B cell (primary cell): ENCODE data around the gene ZNF329. TPM values are rescaled to one million over a fixed set of nuclear protein-coding genes. Genes with fewer than 3 reads are reported as not detected.
A peak's percentile ranks its signal among the peaks of the same experiment; 100 is the strongest.

ENCODE experiments used
- ATAC-seq: fragments of 200-7000 bp; cut with Tn5 transposase; one replicate; pipeline ENCODE4 v1.10.0; 2021; ENCODE audit warnings: low read depth, mild to moderate bottlenecking, moderate number of reproducible peaks, moderate library complexity
- CTCF ChIA-PET: fragments of 350-600 bp; sonication (Branson Sonifier 250); formaldehyde crosslinking; loops from one replicate; lab custom pipeline; 2021; ENCODE audit warnings: antibody characterized with exemption, inconsistent platforms; lab: Charles Lee
- POLR2A ChIA-PET: fragments of 350-600 bp; sonication (Branson Sonifier 250); formaldehyde crosslinking; loops from one replicate; lab custom pipeline; 2021; ENCODE audit warnings: antibody characterized with exemption; lab: Charles Lee
- DNase-seq: peaks from one replicate; pipeline ENCODE4 v3.0.0; 2013
- H2AFZ ChIP-seq: 2 replicates; pipeline ENCODE4 v1.6.1; 2012; ENCODE audit warnings: mild to moderate bottlenecking, low read depth, low read length; ENCODE audit not compliant: insufficient read depth, poor library complexity, severe bottlenecking
- H3K27ac ChIP-seq, 2 donors: 1 replicate in 1 of 2; 2 replicates in 1 of 2; pipeline ENCODE4 v1.5.1; 2012 to 2013; ENCODE audit warnings: low read length in 2 of 2, mild to moderate bottlenecking in 2 of 2, moderate library complexity in 1 of 2
- H3K27me3 ChIP-seq, 4 experiments: fragments of 200-600 bp in 1 of 4; sonication (generic) in 1 of 4; replicated peaks in 1 of 4; 1 replicate in 2 of 4; 2 replicates in 2 of 4; pipeline versions ENCODE4 v1.6.1 to v1.7.0; 2013 to 2016; ENCODE audit warnings: low read length in 3 of 4, mild to moderate bottlenecking in 2 of 4, mixed read lengths in 1 of 4, moderate library complexity in 1 of 4; ENCODE audit not compliant: insufficient read depth in 4 of 4, control insufficient read depth in 3 of 4; ENCODE audit errors: control extremely low read depth in 1 of 4
- H3K36me3 ChIP-seq, 2 experiments: replicated peaks in 1 of 2; 1 replicate in 1 of 2; 2 replicates in 1 of 2; pipeline versions ENCODE4 v1.6.1 to v1.7.1; 2013; ENCODE audit warnings: low read length in 1 of 2; ENCODE audit not compliant: insufficient read depth in 2 of 2, control insufficient read depth in 1 of 2; ENCODE audit errors: control extremely low read depth in 1 of 2, extremely low read depth in 1 of 2
- H3K4me1 ChIP-seq, 2 donors: fragments of 200-600 bp in 1 of 2; sonication (generic) in 1 of 2; 1 replicate in 1 of 2; 2 replicates in 1 of 2; pipeline versions ENCODE4 v1.5.1 to v1.6.1; 2013 to 2017; ENCODE audit warnings: low read length in 2 of 2; ENCODE audit not compliant: control insufficient read depth in 2 of 2, insufficient read depth in 2 of 2
- H3K4me2 ChIP-seq: replicated peaks from 2 replicates; pipeline ENCODE3; 2012; ENCODE audit warnings: mild to moderate bottlenecking, low read depth, low read length; ENCODE audit not compliant: poor library complexity, severe bottlenecking
- H3K4me3 ChIP-seq, 5 experiments: fragments of 200-600 bp in 1 of 5; sonication (generic) in 1 of 5; 1 replicate in 3 of 5; 2 replicates in 2 of 5; pipeline versions ENCODE4 v1.5.1 to v1.7.0; 2011 to 2016; ENCODE audit warnings: low read length in 4 of 5, mild to moderate bottlenecking in 4 of 5, low read depth in 2 of 5, control low read depth in 1 of 5, moderate library complexity in 1 of 5; ENCODE audit not compliant: insufficient read depth in 1 of 5; ENCODE audit errors: control extremely low read depth in 1 of 5, extremely low read depth in 1 of 5
- H3K79me2 ChIP-seq: fragments of 200-600 bp; sonication (generic); one replicate; pipeline ENCODE4 v1.6.0; 2016; ENCODE audit warnings: low read length; ENCODE audit not compliant: control insufficient read depth, insufficient read depth
- H3K9ac ChIP-seq: fragments of 200-600 bp; sonication (generic); 2 replicates; pipeline ENCODE4 v1.6.1; 2017; ENCODE audit warnings: mild to moderate bottlenecking, low read length, moderate library complexity
- H3K9me3 ChIP-seq, 3 donors: one replicate each; pipeline versions ENCODE4 v1.6.1 to v1.7.1; 2013; ENCODE audit warnings: low read length in 2 of 3; ENCODE audit not compliant: control insufficient read depth in 2 of 3, insufficient read depth in 1 of 3; ENCODE audit errors: control extremely low read depth in 1 of 3
- H4K20me1 ChIP-seq: 2 replicates; pipeline ENCODE4 v1.6.0; 2012; ENCODE audit warnings: mild to moderate bottlenecking, low read length; ENCODE audit not compliant: insufficient read depth, control insufficient read depth, poor library complexity, severe bottlenecking
- H3K27ac Mint-ChIP-seq: one replicate; pipeline ENCODE4 v1.8.0; 2021; ENCODE audit warnings: mixed read lengths
- H3K27me3 Mint-ChIP-seq: one replicate; pipeline ENCODE4 v1.8.0; 2021; ENCODE audit warnings: mixed read lengths
- H3K4me1 Mint-ChIP-seq: one replicate; pipeline ENCODE4 v1.8.0; 2021; ENCODE audit warnings: mixed read lengths
- H3K4me3 Mint-ChIP-seq: one replicate; pipeline ENCODE4 v1.8.0; 2021; ENCODE audit warnings: mixed read lengths
- H3K9me3 Mint-ChIP-seq: one replicate; pipeline ENCODE4 v1.8.0; 2022; ENCODE audit warnings: mixed read lengths; ENCODE audit not compliant: insufficient read depth
- CTCF ChIP-seq: fragments of 200-600 bp; IDR thresholded peaks from one replicate; pipeline ENCODE4 v1.8.0; 2022; ENCODE audit warnings: antibody characterized with exemption, mild to moderate bottlenecking
- EZH2 ChIP-seq: IDR thresholded peaks from 2 replicates; pipeline ENCODE4 v1.6.1; 2012; ENCODE audit warnings: borderline replicate concordance, low read depth, mild to moderate bottlenecking, moderate library complexity, low read length; ENCODE audit not compliant: insufficient read depth, poor library complexity, severe bottlenecking
- WGBS: methylation state at CpG from one replicate; pipeline ENCODE4 v1.1.5; 2013; ENCODE audit warnings: missing lambda C conversion rate; ENCODE audit not compliant: insufficient coverage; 5-methylcytosine and 5-hydroxymethylcytosine counted together
- intact Hi-C: fragments of 100-400 bp; cut with micrococcal nuclease; formaldehyde crosslinking; loops from one replicate; pipeline ENCODE4 v1.10.0; 2022
- polyA plus RNA-seq: library from polyadenylated mRNA; depleted of rRNA; stranded (reverse); fragments of >200 nt; gene quantifications from 2 replicates; pipeline ENCODE4 v1.2.3, GENCODE V29; 2012
- total RNA-seq, 2 donors: library from RNA; stranded (reverse); fragments of 120-200 nt in 1 of 2; gene quantifications; 1 replicate in 1 of 2; 2 replicates in 1 of 2; pipeline versions ENCODE4 v1.2.3 to v1.2.4, GENCODE V29; 2013 to 2022

ZNF329 gene
- total and polyA plus RNA-seq, 2 donors (not counting 1 experiment from before 2014, with no cell fraction given) = 5.4 to 12.5 TPM

- ATAC-seq (peak; percentile 4), DNase-seq (no peak)
- ChIA-PET POLR2A (no interaction called here), CTCF (no interaction called here)
- no peak for TF ChIP-seq CTCF
- TF ChIP-seq EZH2 = no peak
- peak overlapping the region; percentile 81 for H3K4me3 Mint-ChIP-seq
- peaks cover 13 to 16% of the 10 kb centered on the region in 2 donors for H3K4me1 ChIP-seq
- no peaks in the 10 kb centered on the region for H4K20me1 ChIP-seq
- peak overlapping the region; percentile 97 for H3K27ac Mint-ChIP-seq
- peak overlapping the region; percentile 26 for H2AFZ ChIP-seq
- H3K27me3 Mint-ChIP-seq = peaks cover 3% of the 10 kb centered on the region
- peak overlapping the region; percentile 92 for H3K4me2 ChIP-seq
- H3K36me3 ChIP-seq = no peaks in the 10 kb centered on the region
- 0% methylated on average over 1 of the region's 2 CpGs for WGBS
- peak overlapping the region; percentile 100 for H3K9ac ChIP-seq
- H3K79me2 ChIP-seq = peaks cover 31% of the 10 kb centered on the region
- peaks cover 18% of the 10 kb centered on the region for H3K4me1 Mint-ChIP-seq
- peaks cover 1 to 79% (median 17%) of the 10 kb centered on the region in 3 donors for H3K9me3 ChIP-seq
- H3K9me3 Mint-ChIP-seq = peaks cover 9% of the 10 kb centered on the region
- H3K4me3 ChIP-seq = peak overlapping the region; percentile 73 to 96 (median 92)
- intact Hi-C loops = loop anchor here (1.0 to 5.0 kb wide), 7 partner anchors 39 to 180 kb away; partner anchors contain the start of genes ZNF135, ZNF256, ZNF329 and ZNF606
- H3K27ac ChIP-seq = peak overlapping the region; percentile 98 to 100
- no peaks in the 10 kb centered on the region for H3K27me3 ChIP-seq
These were observed 51.9 kb downstream of the ZNF329 start for GRCh38 chr19:58098682-58098998.

- DNase-seq (peak; percentile 100), ATAC-seq (peak; percentile 93)
- H3K9ac ChIP-seq = peak within 1 kb of the TSS; percentile 100
- H3K4me3 ChIP-seq = peak within 1 kb of the TSS; percentile 73 to 96 (median 92)
- Mint-ChIP-seq H3K4me3 (peak within 1 kb of the TSS; percentile 81), H3K27me3 (peaks cover 3% of the 10 kb centered on the region), H3K9me3 (peaks cover 3% of the 10 kb centered on the region), H3K4me1 (peaks cover 18% of the 10 kb centered on the region), H3K27ac (peak within 1 kb of the TSS; percentile 97)
- peaks cover 35% of the 10 kb centered on the region for H3K79me2 ChIP-seq
- H3K36me3 ChIP-seq = no peaks in the 10 kb centered on the region
- no peaks in the 10 kb centered on the region for H3K27me3 ChIP-seq
- no peaks in the 10 kb centered on the region for H4K20me1 ChIP-seq
- H3K9me3 ChIP-seq = peaks cover 1 to 82% (median 11%) of the 10 kb centered on the region in 3 donors
- TF ChIP-seq CTCF (no peak), EZH2 (no peak)
- peak within 1 kb of the TSS; percentile 92 for H3K4me2 ChIP-seq
- H3K4me1 ChIP-seq = peaks cover 13 to 16% of the 10 kb centered on the region in 2 donors
- H3K27ac ChIP-seq = peak within 1 kb of the TSS; percentile 98 to 100
- CTCF ChIA-PET = no interaction called here
- POLR2A ChIA-PET = interaction anchor here (0.6 kb wide), 1 partner anchor 49 kb away, joined by 3 read pairs; no protein-coding TSS in a partner anchor
- intact Hi-C loops = loop anchor here (1.0 to 5.0 kb wide), 7 partner anchors 39 to 180 kb away; partner anchors contain the start of genes ZNF135, ZNF256, ZNF329 and ZNF606
- 3% methylated on average over 66 of the region's 67 CpGs for WGBS
- peak within 1 kb of the TSS; percentile 73 for H2AFZ ChIP-seq
These were observed 52.6 kb downstream of the ZNF329 start, which contains the start of gene ZSCAN18 for GRCh38 chr19:58097781-58098681. Gene ZSCAN18, minus strand, starts transcription at chr19:58098231. Its CDS starts 7,964 bp downstream, at chr19:58090267.
